PC-9 (cell line): ENCODE measurements around the gene CALD1.

ENCODE experiments used
- EZH2 ChIP-seq: fragments of 200-600 bp; sonication (generic); IDR thresholded peaks from 2 replicates; pipeline ENCODE4 v1.8.0; 2017; ENCODE audit warnings: antibody characterized with exemption, low read depth
- TF ChIP-seq, protein P1 (sequence below): fragments of 200-600 bp; sonication (generic); conservative IDR thresholded peaks from 2 replicates; pipeline ENCODE4 v1.6.1; 2017; ENCODE audit warnings: mixed run types, antibody characterized with exemption, mild to moderate bottlenecking, moderate library complexity

GRCh38 chr7:134777908-134778580, 1.4 kb upstream of the CALD1 start:
- TF ChIP-seq, protein P1, sequence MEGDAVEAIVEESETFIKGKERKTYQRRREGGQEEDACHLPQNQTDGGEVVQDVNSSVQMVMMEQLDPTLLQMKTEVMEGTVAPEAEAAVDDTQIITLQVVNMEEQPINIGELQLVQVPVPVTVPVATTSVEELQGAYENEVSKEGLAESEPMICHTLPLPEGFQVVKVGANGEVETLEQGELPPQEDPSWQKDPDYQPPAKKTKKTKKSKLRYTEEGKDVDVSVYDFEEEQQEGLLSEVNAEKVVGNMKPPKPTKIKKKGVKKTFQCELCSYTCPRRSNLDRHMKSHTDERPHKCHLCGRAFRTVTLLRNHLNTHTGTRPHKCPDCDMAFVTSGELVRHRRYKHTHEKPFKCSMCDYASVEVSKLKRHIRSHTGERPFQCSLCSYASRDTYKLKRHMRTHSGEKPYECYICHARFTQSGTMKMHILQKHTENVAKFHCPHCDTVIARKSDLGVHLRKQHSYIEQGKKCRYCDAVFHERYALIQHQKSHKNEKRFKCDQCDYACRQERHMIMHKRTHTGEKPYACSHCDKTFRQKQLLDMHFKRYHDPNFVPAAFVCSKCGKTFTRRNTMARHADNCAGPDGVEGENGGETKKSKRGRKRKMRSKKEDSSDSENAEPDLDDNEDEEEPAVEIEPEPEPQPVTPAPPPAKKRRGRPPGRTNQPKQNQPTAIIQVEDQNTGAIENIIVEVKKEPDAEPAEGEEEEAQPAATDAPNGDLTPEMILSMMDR: no peak
- no peak for TF ChIP-seq EZH2
